PFSK-1 (cell line): Measurements from ENCODE around the gene TAOK3.

ENCODE experiments used
- FOXP2 ChIP-seq: optimal IDR thresholded peaks from 2 replicates; pipeline ENCODE3; 2011; ENCODE audit warnings: borderline replicate concordance, control low read depth, inconsistent platforms; ENCODE audit not compliant: insufficient read depth; ENCODE audit errors: extremely low read length, extremely low read depth
- POLR2AphosphoS5 ChIP-seq: IDR thresholded peaks from 2 replicates; pipeline ENCODE4 v1.6.1; 2012; ENCODE audit warnings: low read depth, mild to moderate bottlenecking, control low read depth, low read length, moderate library complexity
- SIN3A ChIP-seq: IDR thresholded peaks from 2 replicates; pipeline ENCODE4 v1.6.1; 2012; ENCODE audit warnings: mild to moderate bottlenecking, low read length, moderate library complexity, borderline replicate concordance; ENCODE audit not compliant: insufficient read depth
- TAF1 ChIP-seq: IDR thresholded peaks from 2 replicates; pipeline ENCODE4 v1.6.1; 2012; ENCODE audit warnings: low read length, control low read depth, borderline replicate concordance; ENCODE audit not compliant: insufficient read depth
- TF ChIP-seq, protein P1 (sequence below), 2 experiments: IDR thresholded peaks; 2 replicates each; pipeline versions ENCODE4 v1.6.1 to v1.8.0; 2011 to 2012; ENCODE audit warnings: low read depth in 2 of 2, low read length in 2 of 2, control low read depth in 1 of 2, inconsistent platforms in 1 of 2, mild to moderate bottlenecking in 1 of 2, moderate library complexity in 1 of 2; ENCODE audit not compliant: insufficient read depth in 1 of 2

The TAOK3 gene

DNA sequence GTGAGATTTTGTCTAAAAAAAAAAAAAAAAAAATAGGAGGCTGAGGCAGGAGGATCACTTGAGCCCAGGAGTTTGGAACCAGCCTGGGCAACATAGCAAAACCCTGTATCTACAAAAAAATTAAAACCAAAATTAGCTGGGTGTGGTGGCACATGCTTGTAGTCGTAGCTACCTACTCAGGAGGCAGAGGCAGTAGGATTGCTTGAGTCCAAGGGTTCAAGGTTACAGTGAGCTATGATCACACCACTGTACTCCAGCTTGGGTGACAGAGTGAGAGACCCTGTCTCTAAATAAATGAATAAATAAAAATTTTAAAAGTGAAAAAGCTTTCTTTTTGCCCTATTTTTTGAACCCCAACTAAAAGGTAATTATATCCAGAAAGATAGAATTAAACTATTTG is 123.2 kb downstream of the TAOK3 start:
- TF ChIP-seq TAF1 = no peak
- TF ChIP-seq POLR2AphosphoS5 = no peak
- TF ChIP-seq FOXP2 = no peak
- no peak for TF ChIP-seq SIN3A
- TF ChIP-seq, protein P1, sequence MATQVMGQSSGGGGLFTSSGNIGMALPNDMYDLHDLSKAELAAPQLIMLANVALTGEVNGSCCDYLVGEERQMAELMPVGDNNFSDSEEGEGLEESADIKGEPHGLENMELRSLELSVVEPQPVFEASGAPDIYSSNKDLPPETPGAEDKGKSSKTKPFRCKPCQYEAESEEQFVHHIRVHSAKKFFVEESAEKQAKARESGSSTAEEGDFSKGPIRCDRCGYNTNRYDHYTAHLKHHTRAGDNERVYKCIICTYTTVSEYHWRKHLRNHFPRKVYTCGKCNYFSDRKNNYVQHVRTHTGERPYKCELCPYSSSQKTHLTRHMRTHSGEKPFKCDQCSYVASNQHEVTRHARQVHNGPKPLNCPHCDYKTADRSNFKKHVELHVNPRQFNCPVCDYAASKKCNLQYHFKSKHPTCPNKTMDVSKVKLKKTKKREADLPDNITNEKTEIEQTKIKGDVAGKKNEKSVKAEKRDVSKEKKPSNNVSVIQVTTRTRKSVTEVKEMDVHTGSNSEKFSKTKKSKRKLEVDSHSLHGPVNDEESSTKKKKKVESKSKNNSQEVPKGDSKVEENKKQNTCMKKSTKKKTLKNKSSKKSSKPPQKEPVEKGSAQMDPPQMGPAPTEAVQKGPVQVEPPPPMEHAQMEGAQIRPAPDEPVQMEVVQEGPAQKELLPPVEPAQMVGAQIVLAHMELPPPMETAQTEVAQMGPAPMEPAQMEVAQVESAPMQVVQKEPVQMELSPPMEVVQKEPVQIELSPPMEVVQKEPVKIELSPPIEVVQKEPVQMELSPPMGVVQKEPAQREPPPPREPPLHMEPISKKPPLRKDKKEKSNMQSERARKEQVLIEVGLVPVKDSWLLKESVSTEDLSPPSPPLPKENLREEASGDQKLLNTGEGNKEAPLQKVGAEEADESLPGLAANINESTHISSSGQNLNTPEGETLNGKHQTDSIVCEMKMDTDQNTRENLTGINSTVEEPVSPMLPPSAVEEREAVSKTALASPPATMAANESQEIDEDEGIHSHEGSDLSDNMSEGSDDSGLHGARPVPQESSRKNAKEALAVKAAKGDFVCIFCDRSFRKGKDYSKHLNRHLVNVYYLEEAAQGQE (IDR thresholded peaks at IDR 0.05; ENCODE audit: insufficient read depth in 1 of 2, low read depth in 2 of 2, low read length in 2 of 2) = no peak

DNA sequence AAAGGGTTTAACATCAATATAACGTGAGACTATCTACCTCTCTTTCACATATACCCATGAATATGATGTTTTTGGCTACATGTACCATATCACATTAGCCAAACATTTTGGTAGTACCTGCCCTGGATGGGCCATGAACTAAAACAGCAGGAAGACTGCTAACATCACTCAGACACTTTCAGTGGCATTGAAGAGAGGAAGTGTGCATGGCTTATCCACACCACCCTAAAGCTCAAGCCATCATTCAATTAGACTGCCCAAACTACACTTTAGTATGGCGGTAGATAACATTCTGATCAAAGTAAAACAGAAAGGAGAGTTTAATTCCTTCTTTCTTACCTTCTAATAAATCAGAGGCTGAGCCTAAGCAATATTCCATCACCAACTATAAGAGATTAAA is 133.8 kb downstream of the TAOK3 start:
- no peak for TF ChIP-seq TAF1
- TF ChIP-seq, protein P1 (IDR thresholded peaks at IDR 0.05; ENCODE audit: insufficient read depth in 1 of 2, low read depth in 2 of 2, low read length in 2 of 2) = no peak
- no peak for TF ChIP-seq SIN3A
- no peak for TF ChIP-seq FOXP2
- no peak for TF ChIP-seq POLR2AphosphoS5

- TF ChIP-seq TAF1 (no peak), FOXP2 (no peak), SIN3A (no peak), POLR2AphosphoS5 (no peak)
- TF ChIP-seq, protein P1 (IDR thresholded peaks at IDR 0.05; ENCODE audit: insufficient read depth in 1 of 2, low read depth in 2 of 2, low read length in 2 of 2) = no peak
Observed at GRCh38 chr12:118237908-118238307, 134.8 kb downstream of the TAOK3 start.

DNA sequence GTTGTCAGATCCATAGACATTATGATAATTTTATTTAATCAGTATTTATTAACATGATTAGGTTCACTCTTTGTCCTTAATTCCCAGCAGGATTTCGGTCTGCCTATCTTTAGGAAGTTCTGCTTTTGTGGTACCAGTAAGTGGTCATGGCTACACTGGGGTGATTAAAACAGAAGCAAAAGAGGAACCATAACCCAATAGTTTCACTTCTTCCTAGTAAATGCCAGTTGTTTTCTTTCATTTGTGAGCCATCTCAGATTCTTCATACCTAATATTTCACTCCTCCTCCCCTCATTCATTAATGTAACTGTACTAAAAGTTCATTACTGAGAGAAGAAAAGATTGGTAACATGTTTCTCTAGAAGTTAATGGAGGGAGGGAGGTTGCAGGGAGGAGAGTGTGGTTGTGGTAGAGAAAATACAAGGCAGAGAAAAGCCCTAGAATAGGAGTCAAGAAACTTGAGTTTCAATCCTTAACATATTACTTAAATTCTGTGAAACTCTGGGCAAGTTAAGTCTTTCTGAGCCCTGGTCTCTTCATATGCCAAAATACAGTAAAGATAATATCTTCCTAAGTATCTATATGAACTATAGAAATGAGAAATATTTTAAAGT is 135.5 kb downstream of the TAOK3 start:
- no peak for TF ChIP-seq SIN3A
- TF ChIP-seq TAF1 = no peak
- no peak for TF ChIP-seq POLR2AphosphoS5
- TF ChIP-seq, protein P1 (IDR thresholded peaks at IDR 0.05; ENCODE audit: insufficient read depth in 1 of 2, low read depth in 2 of 2, low read length in 2 of 2) = no peak
- no peak for TF ChIP-seq FOXP2

GRCh38 chr12:118220702-118221101 is 152.0 kb downstream of the TAOK3 start:
- TF ChIP-seq POLR2AphosphoS5 = no peak
- no peak for TF ChIP-seq FOXP2
- TF ChIP-seq TAF1 = no peak
- TF ChIP-seq, protein P1 (IDR thresholded peaks at IDR 0.05; ENCODE audit: insufficient read depth in 1 of 2, low read depth in 2 of 2, low read length in 2 of 2) = no peak
- TF ChIP-seq SIN3A = no peak
